Endothelial cell of umbilical vein (primary cell): ENCODE measurements around the gene POLN. TPM values are rescaled to one million over a fixed set of nuclear protein-coding genes. Genes with fewer than 3 reads are reported as not detected.

Experiments used
- BruUV-seq: library from RNA; stranded (reverse); fragments of 400-500 nt; replicated peaks from 2 replicates; lab custom pipeline; 2021; lab: Mats Ljungman, UMichigan
- CTCF ChIA-PET: fragments of 300-600, 350-600 bp; sonication (Branson Sonifier 250); formaldehyde crosslinking; loops from one replicate; lab custom pipeline; 2021; ENCODE audit warnings: antibody characterized with exemption, inconsistent platforms; lab: Charles Lee
- POLR2A ChIA-PET: fragments of 300-600, 350-600 bp; sonication (Branson Sonifier 250); formaldehyde crosslinking; loops from one replicate; lab custom pipeline; 2021; ENCODE audit warnings: antibody characterized with exemption, inconsistent platforms; lab: Charles Lee
- DNase-seq: peaks from one replicate; pipeline ENCODE4 v3.0.0-alpha.2; 2011; ENCODE audit warnings: low read depth, low spot score
- FAIRE-seq: peaks from 2 replicates; lab custom pipeline; 2011; peaks lifted over from hg19 to GRCh38; lab: Jason Lieb, UNC
- H2AFZ ChIP-seq: 2 replicates; pipeline ENCODE4 v1.6.0; 2012; ENCODE audit warnings: low read depth, low read length, control low read depth, inconsistent platforms
- H3K27ac ChIP-seq: 2 replicates; pipeline ENCODE4 v1.5.1; 2011; ENCODE audit warnings: low read depth, mild to moderate bottlenecking, control low read depth, low read length, moderate library complexity; ENCODE audit not compliant: insufficient read depth
- H3K27me3 ChIP-seq, 2 experiments: 2 replicates each; pipeline versions ENCODE4 v1.6.0 to v1.6.1; 2011; ENCODE audit warnings: low read length in 2 of 2, mixed read lengths in 1 of 2; ENCODE audit not compliant: control insufficient read depth in 2 of 2, insufficient read depth in 2 of 2
- H3K36me3 ChIP-seq, 2 experiments: 2 replicates in 1 of 2; 3 replicates in 1 of 2; pipeline ENCODE4 v1.5.1; 2011; ENCODE audit warnings: low read length in 2 of 2, mild to moderate bottlenecking in 1 of 2, moderate library complexity in 1 of 2; ENCODE audit not compliant: control insufficient read depth in 2 of 2, insufficient read depth in 2 of 2; ENCODE audit errors: extremely low read depth in 1 of 2
- H3K4me1 ChIP-seq: 3 replicates; pipeline ENCODE4 v1.5.1; 2011; ENCODE audit warnings: mild to moderate bottlenecking, low read length; ENCODE audit not compliant: control insufficient read depth, insufficient read depth; ENCODE audit errors: extremely low read depth
- H3K4me2 ChIP-seq: 2 replicates; pipeline ENCODE4 v1.6.1; 2011; ENCODE audit warnings: low read length, control low read depth, mixed read lengths; ENCODE audit not compliant: insufficient read depth
- H3K4me3 ChIP-seq, 3 experiments: fragments of 200-600 bp in 1 of 3; sonication (generic), shearing (Covaris generic) in 1 of 3; replicated peaks in 1 of 3; 2 replicates each; pipeline ENCODE4 v1.5.1; 2011 to 2016; ENCODE audit warnings: control low read depth in 3 of 3, low read length in 3 of 3, mild to moderate bottlenecking in 2 of 3, inconsistent platforms in 1 of 3, low read depth in 1 of 3, moderate library complexity in 1 of 3; ENCODE audit not compliant: insufficient read depth in 1 of 3
- H3K79me2 ChIP-seq: 2 replicates; pipeline ENCODE4 v1.6.0; 2012; ENCODE audit warnings: low read length, inconsistent platforms; ENCODE audit not compliant: control insufficient read depth, insufficient read depth
- H3K9ac ChIP-seq: replicated peaks from 2 replicates; pipeline ENCODE3; 2011; ENCODE audit warnings: low read length, control low read depth; ENCODE audit not compliant: insufficient read depth; ENCODE audit errors: extremely low read depth
- H3K9me1 ChIP-seq: replicated peaks from 3 replicates; pipeline ENCODE4 v1.6.0; 2011; ENCODE audit warnings: mild to moderate bottlenecking, low read length; ENCODE audit not compliant: control insufficient read depth, insufficient read depth; ENCODE audit errors: extremely low read depth
- H3K9me3 ChIP-seq: replicated peaks from 2 replicates; pipeline ENCODE4 v1.5.1; 2012; ENCODE audit warnings: low read length, inconsistent platforms; ENCODE audit not compliant: control insufficient read depth, insufficient read depth
- H4K20me1 ChIP-seq: replicated peaks from 2 replicates; pipeline ENCODE3; 2011; ENCODE audit warnings: mild to moderate bottlenecking, low read length; ENCODE audit not compliant: control insufficient read depth, insufficient read depth; ENCODE audit errors: extremely low read depth
- EZH2 ChIP-seq: IDR thresholded peaks from 2 replicates; pipeline ENCODE4 v1.6.1; 2012; ENCODE audit warnings: borderline replicate concordance, low read depth, mild to moderate bottlenecking, moderate library complexity, low read length, inconsistent platforms; ENCODE audit not compliant: severe bottlenecking
- FOS ChIP-seq: IDR thresholded peaks from 2 replicates; pipeline ENCODE4 v1.6.1; 2011; ENCODE audit warnings: mild to moderate bottlenecking, low read length, moderate library complexity, borderline replicate concordance; ENCODE audit not compliant: insufficient read depth
- GATA2 ChIP-seq: IDR thresholded peaks from 2 replicates; pipeline ENCODE4 v1.7.0; 2011; ENCODE audit warnings: low read depth, mild to moderate bottlenecking, moderate library complexity, mixed read lengths, low read length; ENCODE audit not compliant: insufficient read length, insufficient read depth
- JUN ChIP-seq: IDR thresholded peaks from 2 replicates; pipeline ENCODE4 v1.6.1; 2011; ENCODE audit warnings: borderline replicate concordance, low read depth; ENCODE audit not compliant: insufficient read length, insufficient read depth
- MYC ChIP-seq: IDR thresholded peaks from one replicate; pipeline ENCODE4 v1.6.1; 2011; ENCODE audit warnings: mild to moderate bottlenecking, low read depth, low read length
- POLR2A ChIP-seq: IDR thresholded peaks from 2 replicates; pipeline ENCODE4 v1.6.1; 2012; ENCODE audit warnings: low read depth, mild to moderate bottlenecking, control low read depth, low read length
- POLR2AphosphoS5 ChIP-seq: IDR thresholded peaks from 2 replicates; pipeline ENCODE4 v1.6.1; 2012; ENCODE audit warnings: low read depth, mild to moderate bottlenecking, control low read depth, low read length, moderate library complexity; ENCODE audit not compliant: insufficient read depth
- dilution Hi-C: fragments of 300-500 bp; cut with MboI; formaldehyde crosslinking; loops from one replicate; pipeline ENCODE4 v1.15.0; 2019; ENCODE audit warnings: low sequenced_read_pairs; ENCODE audit not compliant: extremely low pct_ligation_motif_present
- intact Hi-C: fragments of 100-400 bp; cut with micrococcal nuclease; formaldehyde crosslinking; loops from one replicate; pipeline ENCODE4 v1.10.0; 2022
- polyA plus RNA-seq, 4 experiments: library from polyadenylated mRNA; depleted of rRNA in 3 of 4; stranded (reverse) in 3 of 4; unstranded in 1 of 4; fragments of >200 nt; gene quantifications; 2 replicates each; pipeline versions ENCODE4 v1.2.1 to v1.2.3, GENCODE V29; 2011 to 2012; ENCODE audit warnings: missing spikeins in 1 of 4
- total RNA-seq: library from RNA; stranded (reverse); gene quantifications from 2 replicates; pipeline ENCODE4 v1.2.3, GENCODE V29; 2021
- TF ChIP-seq, protein P1 (sequence below), 2 donors: IDR thresholded peaks; 1 replicate in 1 of 2; 2 replicates in 1 of 2; pipeline ENCODE4 v1.5.1; 2011; ENCODE audit warnings: low read length in 2 of 2, mild to moderate bottlenecking in 2 of 2, moderate library complexity in 2 of 2, control low read depth in 1 of 2, inconsistent platforms in 1 of 2, low read depth in 1 of 2; ENCODE audit not compliant: insufficient read depth in 1 of 2; ENCODE audit errors: extremely low read depth in 1 of 2
- TF ChIP-seq, protein P2 (sequence below): IDR thresholded peaks from 2 replicates; pipeline ENCODE4 v1.6.1; 2011; ENCODE audit not compliant: insufficient read depth, insufficient read length

The POLN gene
- total and polyA plus RNA-seq, 2 donors (not counting 3 experiments of a cell fraction or from before 2014, with no cell fraction given), result 1.3 to 4.2 TPM

DNA sequence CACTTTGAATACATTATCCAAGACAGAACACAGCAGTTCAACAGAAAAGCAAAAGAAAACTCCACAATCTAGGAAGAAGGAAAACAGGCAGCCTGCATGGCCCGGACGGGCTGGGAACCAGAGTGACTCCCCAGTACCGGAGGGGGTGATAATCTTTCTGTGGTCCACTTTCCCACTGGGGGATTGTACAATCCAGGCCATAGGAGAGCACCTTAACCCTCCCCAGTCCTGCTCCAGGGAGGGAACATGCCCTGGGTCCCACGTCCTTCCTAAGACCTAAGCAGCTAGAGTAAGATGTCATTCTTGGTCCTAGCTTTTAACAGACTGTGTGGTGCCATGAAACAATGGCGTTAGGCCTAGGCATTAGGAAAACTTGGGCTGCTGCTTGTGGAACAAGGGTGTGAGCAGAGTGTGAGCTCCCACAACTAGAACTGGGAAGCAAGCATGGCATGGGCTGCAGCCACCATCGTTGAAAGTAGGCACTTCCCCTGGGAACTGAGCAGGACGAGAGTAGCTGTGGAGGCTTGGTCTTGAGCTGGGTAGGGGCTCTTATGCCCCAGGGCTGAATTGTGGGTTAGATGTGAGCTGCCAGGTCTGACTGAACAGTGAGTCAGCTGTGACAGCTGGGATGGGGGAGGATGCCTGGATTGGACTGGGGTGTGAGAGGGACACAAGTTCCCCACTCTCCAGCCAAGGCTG lies 140.4 kb downstream of the POLN start:
- no TSS peak for BruUV-seq
- Histone ChIP-seq H3K4me1 (no peaks in the 10 kb centered on the region), H3K4me2 (no peak overlapping the region), H3K36me3 (no peaks in the 10 kb centered on the region), H3K79me2 (no peaks in the 10 kb centered on the region), H2AFZ (no peak overlapping the region), H4K20me1 (no peaks in the 10 kb centered on the region), H3K9ac (no peak overlapping the region), H3K27ac (no peak overlapping the region), H3K9me1 (no peaks in the 10 kb centered on the region), H3K9me3 (no peaks in the 10 kb centered on the region), H3K4me3 (no peak overlapping the region), H3K27me3 (peaks cover 1 to 5% of the 10 kb centered on the region in 2 experiments)
- intact Hi-C loops (no loop called here), dilution Hi-C loops (no loop called here)
- TF ChIP-seq EZH2 (no peak), MYC (no peak), POLR2A (no peak), GATA2 (no peak), JUN (no peak), POLR2AphosphoS5 (no peak), FOS (no peak)
- TF ChIP-seq, protein P1, sequence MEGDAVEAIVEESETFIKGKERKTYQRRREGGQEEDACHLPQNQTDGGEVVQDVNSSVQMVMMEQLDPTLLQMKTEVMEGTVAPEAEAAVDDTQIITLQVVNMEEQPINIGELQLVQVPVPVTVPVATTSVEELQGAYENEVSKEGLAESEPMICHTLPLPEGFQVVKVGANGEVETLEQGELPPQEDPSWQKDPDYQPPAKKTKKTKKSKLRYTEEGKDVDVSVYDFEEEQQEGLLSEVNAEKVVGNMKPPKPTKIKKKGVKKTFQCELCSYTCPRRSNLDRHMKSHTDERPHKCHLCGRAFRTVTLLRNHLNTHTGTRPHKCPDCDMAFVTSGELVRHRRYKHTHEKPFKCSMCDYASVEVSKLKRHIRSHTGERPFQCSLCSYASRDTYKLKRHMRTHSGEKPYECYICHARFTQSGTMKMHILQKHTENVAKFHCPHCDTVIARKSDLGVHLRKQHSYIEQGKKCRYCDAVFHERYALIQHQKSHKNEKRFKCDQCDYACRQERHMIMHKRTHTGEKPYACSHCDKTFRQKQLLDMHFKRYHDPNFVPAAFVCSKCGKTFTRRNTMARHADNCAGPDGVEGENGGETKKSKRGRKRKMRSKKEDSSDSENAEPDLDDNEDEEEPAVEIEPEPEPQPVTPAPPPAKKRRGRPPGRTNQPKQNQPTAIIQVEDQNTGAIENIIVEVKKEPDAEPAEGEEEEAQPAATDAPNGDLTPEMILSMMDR (IDR thresholded peaks at IDR 0.05; ENCODE audit: extremely low read depth in 1 of 2, insufficient read depth in 1 of 2, low read depth in 1 of 2, low read length in 2 of 2), result no peak
- TF ChIP-seq, protein P2, sequence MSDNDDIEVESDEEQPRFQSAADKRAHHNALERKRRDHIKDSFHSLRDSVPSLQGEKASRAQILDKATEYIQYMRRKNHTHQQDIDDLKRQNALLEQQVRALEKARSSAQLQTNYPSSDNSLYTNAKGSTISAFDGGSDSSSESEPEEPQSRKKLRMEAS, result no peak
- FAIRE-seq (no peak), DNase-seq (no peak)
- ChIA-PET CTCF (interaction anchor here (1.0 kb wide), 1 partner anchor 15 kb away, joined by 4 read pairs; no protein-coding TSS in a partner anchor), POLR2A (no interaction called here)
